Limb (tissue), 2 donors: ENCODE results near the gene OPN1SW.

Source experiments
- DNase-seq, 2 donors: peaks; one replicate each; pipeline ENCODE4 v3.0.0-alpha.2; 2016; ENCODE audit errors: extremely low spot score in 2 of 2

The OPN1SW gene

GRCh38 chr7:128734890-128735289, 40.7 kb downstream of the OPN1SW start:
- DNase-seq, result no peak

GRCh38 chr7:128733278-128733645, 42.3 kb downstream of the OPN1SW start:
- no peak for DNase-seq

- no peak for DNase-seq
Measured at GRCh38 chr7:128732521-128733277, 42.9 kb downstream of the OPN1SW start.

DNA sequence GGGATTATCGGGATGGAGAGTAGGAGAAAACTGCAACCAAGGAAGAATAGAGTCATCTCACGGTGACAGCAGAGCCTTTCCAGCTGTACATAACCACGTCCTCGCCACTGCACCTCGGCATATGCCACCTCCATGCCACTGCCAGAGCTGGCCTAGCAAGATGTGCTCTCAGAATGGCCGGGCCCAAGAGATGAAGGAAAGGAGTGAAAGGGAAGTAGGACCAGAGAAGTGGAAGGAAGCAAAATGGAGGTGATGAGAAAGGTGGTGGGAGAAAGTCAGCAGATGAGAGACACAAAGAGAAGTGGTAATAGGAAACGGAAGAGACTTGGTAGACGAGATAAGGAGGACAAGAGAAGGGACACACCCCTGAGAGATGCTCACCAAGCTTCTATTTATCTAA, 44.4 kb downstream of the OPN1SW start:
- DNase-seq, result no peak

DNA sequence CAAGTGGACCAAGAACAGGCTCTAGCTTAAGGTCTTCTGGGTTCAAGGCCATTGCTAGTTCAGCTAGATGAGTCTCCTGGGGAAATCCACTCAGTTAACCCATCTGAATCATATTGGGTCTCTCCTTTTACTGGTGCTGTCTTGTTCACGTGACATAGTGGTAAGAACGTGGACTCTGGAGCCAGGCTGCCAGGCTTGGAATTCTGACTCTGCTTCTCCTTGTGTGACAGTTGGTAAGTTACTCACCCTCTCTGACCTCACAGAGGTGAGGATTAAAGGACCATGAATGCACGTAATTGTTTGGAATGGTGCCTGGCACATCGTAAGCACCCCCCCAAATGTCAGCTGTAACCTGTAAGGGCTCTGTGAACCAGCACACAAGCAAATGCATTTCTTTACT, 46.1 kb downstream of the OPN1SW start:
- DNase-seq, result no peak

- DNase-seq, result no peak
Measured at GRCh38 chr7:128728598-128728997, 47.0 kb downstream of the OPN1SW start.

GRCh38 chr7:128727239-128727638, 48.4 kb downstream of the OPN1SW start:
- no peak for DNase-seq

- DNase-seq, result no peak
Measured at GRCh38 chr7:128726737-128727072, 48.9 kb downstream of the OPN1SW start.

DNA sequence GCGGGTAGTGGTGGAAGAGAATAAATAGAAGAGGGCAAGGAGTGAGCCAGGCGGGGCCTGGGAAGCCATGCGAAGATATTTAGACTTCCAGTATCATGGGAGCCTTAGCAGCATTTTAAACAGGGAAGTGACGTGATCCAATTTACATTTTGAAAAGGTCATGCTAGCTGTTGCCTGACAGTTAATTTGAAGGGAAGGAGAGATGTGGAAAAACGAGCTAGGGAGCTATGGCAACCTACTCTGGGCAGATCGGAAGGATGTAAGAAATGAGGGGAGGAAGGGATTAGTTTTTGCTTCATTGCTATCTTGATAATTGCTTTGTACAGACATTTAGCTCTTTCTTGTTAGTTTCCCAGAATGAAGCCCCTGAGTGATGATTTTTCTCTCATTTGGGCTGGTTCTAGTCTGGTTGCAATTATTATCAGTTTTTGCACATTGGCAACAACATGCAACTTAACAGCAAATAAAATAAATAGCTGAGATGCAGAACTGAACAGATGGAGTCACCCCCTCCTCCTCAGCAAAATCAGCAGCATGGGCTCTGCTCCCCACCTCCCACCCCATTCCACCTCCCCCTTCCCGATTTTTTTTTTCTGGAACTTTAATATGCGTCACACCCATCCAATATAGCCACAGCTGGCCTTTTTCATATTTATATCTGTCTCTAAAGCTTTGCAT, 49.4 kb downstream of the OPN1SW start:
- DNase-seq, result no peak

- DNase-seq, result no peak
Measured at GRCh38 chr7:128725531-128725930, 50.1 kb downstream of the OPN1SW start.

GRCh38 chr7:128724743-128725142, 50.9 kb downstream of the OPN1SW start:
- DNase-seq, result no peak
